Measurements from ENCODE around the gene NTMT1.

GRCh38 chr9:129669946-129670345 is 44.0 kb downstream of the NTMT1 start:
- TF ChIP-seq POLR2AphosphoS5 (IDR thresholded peaks at IDR 0.05) (no peak), CTCF (IDR thresholded peaks at IDR 0.05) (no peak), POLR2A (IDR thresholded peaks at IDR 0.05) (no peak), EP300 (IDR thresholded peaks at IDR 0.05) (no peak)
